SK-N-SH (cell line): Measurements from ENCODE around the gene DCHS2.

Source experiments
- CTCF ChIP-seq: fragments of 200-600 bp; sonication (generic); IDR thresholded peaks from 2 replicates; pipeline ENCODE4 v1.6.1; 2017; ENCODE audit warnings: antibody characterized with exemption, mild to moderate bottlenecking, moderate library complexity
- EP300 ChIP-seq, 2 experiments: IDR thresholded peaks; 2 replicates each; pipeline versions ENCODE4 v1.4.0 to v1.6.1; 2012; ENCODE audit warnings: borderline replicate concordance in 1 of 2, low read depth in 1 of 2, low read length in 1 of 2
- FOXJ3 ChIP-seq: sonication (generic); formaldehyde crosslinking; IDR thresholded peaks from 2 replicates; pipeline ENCODE4 v1.5.1; 2020; ENCODE audit warnings: mild to moderate bottlenecking, missing genetic modification reagents
- MAX ChIP-seq: IDR thresholded peaks from 2 replicates; pipeline ENCODE4 v1.4.0; 2012; ENCODE audit warnings: low read depth
- POLR2AphosphoS5 ChIP-seq: IDR thresholded peaks from 2 replicates; pipeline ENCODE4 v1.6.1; 2012; ENCODE audit warnings: low read depth, low read length
- RCOR1 ChIP-seq: fragments of 150-350 bp; IDR thresholded peaks from 2 replicates; pipeline ENCODE4 v1.6.1; 2017; ENCODE audit warnings: antibody characterized with exemption, low read length
- RFX5 ChIP-seq: IDR thresholded peaks from 2 replicates; pipeline ENCODE4 v1.6.1; 2012; ENCODE audit warnings: mild to moderate bottlenecking, improper control_type of control experiment, low read length
- SIN3A ChIP-seq: IDR thresholded peaks from 2 replicates; pipeline ENCODE4 v1.6.1; 2012; ENCODE audit warnings: low read depth, mild to moderate bottlenecking, low read length, moderate library complexity, borderline replicate concordance
- TAF1 ChIP-seq: IDR thresholded peaks from 2 replicates; pipeline ENCODE4 v1.6.1; 2012; ENCODE audit warnings: low read depth, mild to moderate bottlenecking, low read length, moderate library complexity, borderline replicate concordance
- TCF12 ChIP-seq: IDR thresholded peaks from 2 replicates; pipeline ENCODE4 v1.4.0; 2012
- USF2 ChIP-seq: fragments of 150-350 bp; IDR thresholded peaks from 2 replicates; pipeline ENCODE4 v1.6.1; 2017; ENCODE audit warnings: antibody characterized with exemption, low read length, low read depth, borderline replicate concordance
- TF ChIP-seq, protein P1 (sequence below): IDR thresholded peaks from 2 replicates; pipeline ENCODE4; 2012

GRCh38 chr4:154364066-154364845 lies 127.3 kb downstream of the DCHS2 start:
- TF ChIP-seq EP300 (IDR thresholded peaks at IDR 0.05; ENCODE audit: borderline replicate concordance in 1 of 2, low read depth in 1 of 2, low read length in 1 of 2) (no peak), CTCF (no peak), POLR2AphosphoS5 (no peak), USF2 (no peak), TCF12 (no peak), TAF1 (no peak), RFX5 (no peak), MAX (no peak), FOXJ3 (CRISPR knock-in tag) (no peak), SIN3A (no peak), RCOR1 (no peak)
- TF ChIP-seq, protein P1, sequence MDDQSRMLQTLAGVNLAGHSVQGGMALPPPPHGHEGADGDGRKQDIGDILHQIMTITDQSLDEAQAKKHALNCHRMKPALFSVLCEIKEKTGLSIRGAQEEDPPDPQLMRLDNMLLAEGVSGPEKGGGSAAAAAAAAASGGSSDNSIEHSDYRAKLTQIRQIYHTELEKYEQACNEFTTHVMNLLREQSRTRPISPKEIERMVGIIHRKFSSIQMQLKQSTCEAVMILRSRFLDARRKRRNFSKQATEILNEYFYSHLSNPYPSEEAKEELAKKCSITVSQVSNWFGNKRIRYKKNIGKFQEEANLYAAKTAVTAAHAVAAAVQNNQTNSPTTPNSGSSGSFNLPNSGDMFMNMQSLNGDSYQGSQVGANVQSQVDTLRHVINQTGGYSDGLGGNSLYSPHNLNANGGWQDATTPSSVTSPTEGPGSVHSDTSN: no peak
